Kidney glomerular epithelial cell (primary cell): ENCODE measurements around the gene RNF114.
"Not testable (repeated sequence)": the region's sequence is repeated elsewhere in the genome, so short reads cannot be mapped to it uniquely, and the experiment has no call there.

Source experiments
- DNase-seq: peaks from one replicate; lab custom pipeline; 2025; lab: John Stamatoyannopoulos, UW

RNF114 gene

DNA sequence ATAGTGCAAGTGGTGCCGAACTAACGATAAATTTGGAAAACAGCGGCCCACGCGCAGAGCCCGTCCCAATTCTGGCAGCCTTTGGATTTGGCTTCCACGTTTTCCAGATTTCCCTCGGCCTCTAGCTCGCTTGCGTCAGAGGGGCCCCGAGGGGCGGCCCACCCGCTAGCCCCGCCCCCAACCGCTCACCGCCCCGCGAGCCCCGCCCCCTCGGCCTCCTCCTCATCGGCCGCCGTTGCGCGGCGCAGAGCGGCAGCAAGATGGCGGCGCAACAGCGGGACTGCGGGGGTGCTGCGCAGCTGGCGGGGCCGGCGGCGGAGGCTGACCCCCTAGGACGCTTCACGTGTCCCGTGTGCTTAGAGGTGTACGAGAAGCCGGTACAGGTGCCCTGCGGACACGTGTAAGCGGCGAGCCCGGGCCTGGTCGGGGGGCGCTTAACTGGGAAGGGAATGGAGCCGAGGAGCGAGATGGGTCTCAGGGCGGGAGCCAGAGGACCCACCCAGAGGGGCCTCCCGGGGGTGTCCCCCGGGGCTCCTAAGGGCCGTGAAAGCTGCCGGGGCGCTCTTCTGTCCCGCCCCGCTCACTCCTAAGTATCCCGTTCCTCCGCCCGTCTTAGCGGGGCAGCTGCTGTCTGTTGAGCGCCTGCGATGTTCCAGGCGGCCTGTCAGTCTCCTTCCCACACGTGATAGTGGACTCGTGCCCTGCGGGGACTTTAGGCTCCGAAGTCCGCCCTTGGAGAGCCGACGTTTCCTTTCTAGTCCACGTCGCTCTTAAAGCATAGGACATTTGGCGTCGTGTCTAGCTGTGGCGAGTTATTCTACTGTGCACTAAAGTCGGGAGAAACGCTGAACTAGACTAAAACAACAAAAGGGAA lies at the start of gene RNF114:
Gene RNF114, plus strand, starts transcription at position 245 of the 874 bp plus-strand sequence. Its CDS starts 16 bp downstream, at position 261.
- DNase-seq = peak; percentile 85

GRCh38 chr20:49886571-49887213 lies 49.5 kb upstream of the RNF114 start:
- DNase-seq = no peak

DNA sequence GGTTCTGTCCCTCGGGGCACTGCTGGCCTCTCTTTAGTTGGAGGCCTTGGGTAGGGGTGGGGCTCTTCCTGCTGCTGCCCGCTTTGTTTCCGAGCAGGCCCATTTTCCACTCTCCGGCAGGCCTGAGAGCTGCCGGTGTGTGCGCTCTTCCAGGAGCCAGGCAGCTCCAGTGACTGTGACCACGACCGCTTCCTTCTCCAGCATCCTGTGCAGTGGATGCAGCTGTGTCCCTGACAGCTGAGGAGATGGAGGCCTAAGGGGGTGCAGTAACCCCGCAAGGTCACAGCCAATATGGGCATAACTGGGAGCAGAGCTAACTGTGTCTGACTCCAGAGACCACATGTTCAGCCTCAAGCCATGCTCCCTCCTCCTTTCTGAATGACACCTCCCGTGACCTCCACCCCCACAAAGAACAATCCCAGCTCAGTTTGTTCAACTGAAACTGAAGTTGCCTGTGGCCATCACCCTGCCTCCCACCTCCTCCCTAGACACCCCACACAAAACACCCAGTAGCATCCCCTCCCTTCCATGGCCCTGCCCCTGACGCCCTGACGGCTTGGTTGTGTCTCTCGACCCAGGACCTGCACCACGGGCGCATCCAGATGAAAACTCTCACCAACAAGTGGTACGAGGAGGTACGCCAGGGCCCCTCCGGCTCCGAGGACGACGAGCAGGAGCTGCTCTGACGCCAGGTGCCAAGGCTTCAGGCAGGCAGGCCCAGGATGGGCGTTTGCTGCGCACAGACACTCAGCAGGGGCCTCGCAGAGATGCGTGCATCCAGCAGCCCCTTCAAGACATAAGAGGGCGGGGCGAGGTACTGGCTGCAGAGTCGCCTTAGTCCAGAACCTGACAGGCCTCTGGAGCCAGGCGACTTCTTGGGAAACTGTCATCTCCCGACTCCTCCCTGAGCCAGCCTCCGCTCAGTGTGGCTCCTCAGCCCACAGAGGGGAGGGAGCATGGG lies 48.7 kb upstream of the RNF114 start:
- DNase-seq = no peak

DNA sequence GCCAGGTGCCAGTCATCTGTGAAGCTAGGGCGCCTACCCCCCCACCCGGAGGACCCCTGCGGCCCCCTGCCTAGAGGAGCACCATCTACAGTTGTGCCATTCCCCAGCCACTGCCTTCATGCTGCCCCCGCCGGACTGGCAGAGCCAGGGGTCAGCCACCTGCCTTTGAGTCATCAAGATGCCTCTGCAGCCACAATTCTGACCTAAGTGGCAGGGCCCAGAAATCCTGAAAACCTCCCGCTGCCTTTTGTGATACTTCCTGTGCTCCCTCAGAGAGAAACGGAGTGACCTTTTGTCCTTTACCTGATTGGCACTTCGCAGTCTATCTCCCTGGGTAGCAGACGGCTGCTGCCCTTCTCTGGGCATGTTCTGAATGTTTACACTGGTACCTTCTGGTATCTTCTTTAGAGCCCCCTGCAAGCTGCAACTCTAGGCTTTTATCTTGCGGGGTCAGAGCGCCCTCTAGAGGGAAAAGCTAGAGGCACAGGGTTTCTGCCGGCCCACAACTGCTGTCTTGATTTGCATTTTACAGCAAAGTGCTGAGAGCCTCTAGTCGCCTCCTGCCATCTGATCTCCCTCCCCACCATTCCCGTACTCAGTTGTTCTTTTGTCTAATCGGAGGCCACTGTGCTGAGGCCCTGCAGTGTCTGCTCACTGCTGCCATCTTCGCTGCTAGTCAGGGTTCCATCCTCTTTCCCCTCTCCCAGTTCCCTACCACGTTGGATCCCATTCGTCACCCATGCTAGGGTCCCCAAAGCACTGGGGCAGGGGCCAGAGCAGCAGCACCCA lies 47.8 kb upstream of the RNF114 start:
- DNase-seq = peak; percentile 85

DNA sequence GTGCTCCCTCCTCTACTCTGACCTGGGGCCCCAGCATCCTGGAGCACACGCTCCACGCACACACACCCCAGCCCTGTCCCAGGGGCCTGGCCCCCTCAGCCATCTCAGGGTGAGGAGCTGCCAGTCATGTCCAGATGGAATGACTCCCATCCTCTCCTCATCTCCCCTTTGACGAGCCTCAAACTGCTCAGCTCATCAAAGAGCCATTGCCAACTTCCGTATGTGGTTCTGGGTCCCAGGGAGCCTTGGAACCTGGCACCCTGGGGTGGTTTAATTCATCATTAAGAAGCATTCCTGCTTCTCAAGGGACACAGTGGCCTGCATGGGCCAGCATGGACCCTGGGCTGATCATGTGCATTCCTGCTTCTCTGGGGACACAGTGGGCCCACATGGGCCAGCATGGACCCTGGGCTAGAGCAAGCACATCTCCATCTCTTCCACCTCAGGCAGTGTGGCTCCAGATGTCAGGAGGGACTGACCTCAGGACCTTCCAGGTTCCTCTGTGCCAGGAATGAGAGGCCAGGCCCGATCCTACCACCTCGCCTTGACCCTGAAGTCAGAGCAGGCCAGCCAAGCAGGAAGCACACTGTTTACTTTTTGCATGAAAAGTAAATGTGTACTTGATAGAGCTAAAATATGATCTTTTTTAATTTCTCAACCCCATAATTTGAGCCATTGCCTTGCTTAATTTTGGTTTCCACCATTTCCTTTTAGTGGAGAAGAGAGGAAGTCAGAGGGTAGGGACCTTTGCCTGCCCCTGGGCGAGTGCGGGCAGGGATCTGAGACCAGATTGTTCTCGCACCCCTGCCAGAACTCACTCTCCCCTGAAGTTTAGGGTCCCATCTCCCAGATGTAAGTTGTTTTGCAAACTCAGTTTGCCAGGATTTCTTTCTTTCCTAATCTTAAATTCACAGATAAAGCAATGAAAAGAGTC lies 46.9 kb upstream of the RNF114 start:
- DNase-seq = no peak

GRCh38 chr20:49889935-49890333 lies 46.3 kb upstream of the RNF114 start:
- DNase-seq = no peak

- no peak for DNase-seq
Observed at GRCh38 chr20:49890471-49891361, 45.5 kb upstream of the RNF114 start.

- no peak for DNase-seq
Observed at GRCh38 chr20:49891476-49892110, 44.6 kb upstream of the RNF114 start.

- no peak for DNase-seq
Observed at GRCh38 chr20:49892260-49892659, 43.9 kb upstream of the RNF114 start.

DNA sequence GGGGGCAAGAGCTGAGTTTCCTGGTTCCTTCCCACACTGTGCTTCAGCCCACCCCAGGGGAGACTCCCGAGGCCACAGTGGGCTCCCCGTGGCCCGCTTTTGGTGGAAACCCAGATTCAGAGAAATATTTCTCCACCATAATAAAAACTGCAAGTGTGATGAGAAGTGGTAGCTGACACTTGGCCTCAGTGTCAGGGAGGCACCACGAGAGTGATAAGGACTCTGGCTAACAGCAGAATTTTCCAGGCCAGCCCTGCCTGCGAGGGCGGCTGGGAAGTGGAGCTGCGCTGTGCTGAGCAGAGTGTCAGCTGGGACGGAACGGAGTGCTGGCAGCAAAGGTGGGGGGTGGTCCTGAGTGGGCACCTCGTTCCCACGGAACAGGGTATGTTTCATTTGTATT lies 43.4 kb upstream of the RNF114 start:
- no peak for DNase-seq

DNA sequence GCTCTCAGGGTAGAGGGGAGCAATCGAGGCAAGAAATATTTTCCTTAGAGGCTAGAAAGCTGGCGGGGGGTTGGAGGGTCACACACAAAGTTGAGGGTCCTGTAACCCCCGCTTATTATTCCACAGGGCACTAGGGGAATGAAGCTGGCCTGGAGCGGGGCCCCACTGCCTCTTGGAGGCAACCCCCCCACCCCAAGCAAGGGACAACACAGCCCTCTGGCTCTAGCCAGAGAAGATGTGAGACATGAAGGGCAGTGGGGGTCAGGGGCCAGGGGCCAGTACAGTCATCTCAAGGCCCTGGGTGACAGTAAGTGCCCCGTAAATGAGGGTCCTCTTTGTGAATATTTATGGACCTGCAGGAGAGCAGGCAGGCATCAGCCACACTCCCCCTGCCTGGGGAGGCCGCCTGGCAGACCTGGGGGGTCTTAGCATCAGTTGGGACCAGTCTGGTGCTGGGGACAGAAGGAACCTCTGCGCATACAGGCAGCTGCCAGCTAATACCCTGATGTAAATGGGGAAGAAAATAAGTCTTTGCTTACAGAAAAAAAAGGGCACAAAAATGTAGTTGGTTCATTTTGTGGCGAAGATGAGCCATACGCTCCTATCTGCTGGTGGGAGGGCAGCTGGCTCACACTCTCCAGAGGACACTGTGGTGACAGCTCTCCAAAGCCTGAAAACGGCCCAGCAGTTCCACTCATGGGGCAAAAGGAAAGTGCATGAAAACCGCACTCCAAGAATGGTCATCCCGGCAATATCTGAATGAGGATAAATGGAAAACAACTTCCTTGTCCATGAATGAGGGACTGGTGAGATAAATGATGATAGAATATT lies 42.7 kb upstream of the RNF114 start:
- DNase-seq = no peak

- DNase-seq = no peak
Observed at GRCh38 chr20:49894073-49894470, 42.1 kb upstream of the RNF114 start.

DNA sequence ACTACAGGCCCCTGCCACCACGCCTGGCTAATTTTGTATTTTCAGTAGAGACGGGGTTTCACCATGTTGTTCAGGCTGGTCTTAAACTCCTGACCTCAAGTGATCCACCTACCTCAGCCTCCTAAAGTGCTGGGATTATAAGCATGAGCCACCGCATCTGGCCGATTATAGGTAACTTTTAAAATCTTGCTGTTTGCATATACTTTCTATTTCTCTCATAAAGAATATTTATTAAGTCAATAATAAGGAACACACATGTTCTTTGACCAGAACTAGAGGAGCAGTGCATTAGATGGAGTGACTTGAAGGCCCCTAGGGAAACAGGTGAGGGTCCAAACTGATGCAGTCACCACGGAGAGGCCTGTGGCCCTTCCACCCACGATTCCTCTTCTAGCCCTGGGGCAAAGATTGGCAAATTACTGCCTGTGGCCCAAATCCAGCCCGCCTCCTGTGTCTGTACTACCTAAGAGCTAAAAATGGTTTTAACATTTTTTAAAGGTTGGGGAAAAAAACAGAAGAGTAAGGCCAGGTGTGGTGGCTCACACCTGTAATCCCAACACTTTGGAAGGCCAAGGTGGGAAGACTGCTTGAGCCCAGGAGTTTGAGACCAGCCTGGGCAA lies 40.6 kb upstream of the RNF114 start:
- DNase-seq = not testable (repeated sequence)

- DNase-seq = no peak
Observed at GRCh38 chr20:49896204-49896603, 40.0 kb upstream of the RNF114 start.

- DNase-seq = no peak
Observed at GRCh38 chr20:49899541-49900383, 36.4 kb upstream of the RNF114 start.

GRCh38 chr20:49901588-49901987 lies 34.6 kb upstream of the RNF114 start:
- no peak for DNase-seq
